SIG-M5 treated with dmso at 0.1 percent for 504 hours (cell line): ENCODE measurements around the gene PHAX.
A peak's percentile ranks its signal among the peaks of the same experiment; 100 is the strongest.
"Not testable (repeated sequence)": the region's sequence is repeated elsewhere in the genome, so short reads cannot be mapped to it uniquely, and the experiment has no call there.

Experiments used
- DNase-seq: peaks from one replicate; lab custom pipeline; 2025; ENCODE audit not compliant: unreplicated experiment; lab: John Stamatoyannopoulos, UW

Gene PHAX

DNA sequence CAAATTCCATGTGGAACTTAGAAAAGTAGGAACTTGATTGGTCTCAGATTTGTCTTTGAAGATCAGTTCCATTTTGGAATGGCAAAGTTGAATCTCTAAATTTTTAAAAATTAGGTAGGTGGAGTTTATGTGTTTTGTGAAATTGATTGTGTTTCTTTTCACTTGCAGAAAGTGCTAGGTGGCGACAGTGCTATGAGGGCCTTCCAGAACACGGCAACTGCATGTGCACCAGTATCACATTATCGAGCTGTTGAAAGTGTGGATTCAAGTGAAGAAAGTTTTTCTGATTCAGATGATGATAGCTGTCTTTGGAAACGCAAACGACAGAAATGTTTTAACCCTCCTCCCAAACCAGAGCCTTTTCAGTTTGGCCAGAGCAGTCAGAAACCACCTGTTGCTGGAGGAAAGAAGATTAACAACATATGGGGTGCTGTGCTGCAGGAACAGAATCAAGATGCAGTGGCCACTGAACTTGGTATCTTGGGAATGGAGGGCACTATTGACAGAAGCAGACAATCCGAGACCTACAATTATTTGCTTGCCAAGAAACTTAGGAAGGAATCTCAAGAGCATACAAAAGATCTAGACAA lies 2.8 kb downstream of the PHAX start:
- DNase-seq: no peak

GRCh38 chr5:126605525-126605924 lies 4.8 kb downstream of the PHAX start:
- no peak for DNase-seq

- DNase-seq: no peak
These were observed 9.4 kb downstream of the PHAX start for GRCh38 chr5:126610160-126610559.

DNA sequence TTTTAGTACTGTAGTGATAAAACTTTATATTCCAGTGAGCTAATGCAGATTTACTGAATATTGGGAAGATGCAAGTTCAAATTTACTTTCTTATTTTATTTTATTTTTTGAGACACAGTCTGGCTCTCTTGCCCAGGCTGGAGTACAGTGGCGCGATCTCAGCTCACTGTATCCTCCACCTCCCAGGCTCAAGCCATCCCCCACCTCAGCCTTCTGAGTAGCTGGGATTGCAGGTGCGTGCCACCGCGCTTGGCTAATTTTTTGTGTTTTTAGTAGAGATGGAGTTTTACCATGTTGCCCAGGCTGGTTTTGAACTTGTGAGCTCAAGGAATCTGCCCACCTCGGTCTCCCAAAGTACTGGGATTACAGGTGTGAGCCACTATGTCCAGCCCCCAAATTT lies 9.9 kb downstream of the PHAX start:
- no peak for DNase-seq

GRCh38 chr5:126613941-126614592 lies 13.3 kb downstream of the PHAX start:
- no peak for DNase-seq

DNA sequence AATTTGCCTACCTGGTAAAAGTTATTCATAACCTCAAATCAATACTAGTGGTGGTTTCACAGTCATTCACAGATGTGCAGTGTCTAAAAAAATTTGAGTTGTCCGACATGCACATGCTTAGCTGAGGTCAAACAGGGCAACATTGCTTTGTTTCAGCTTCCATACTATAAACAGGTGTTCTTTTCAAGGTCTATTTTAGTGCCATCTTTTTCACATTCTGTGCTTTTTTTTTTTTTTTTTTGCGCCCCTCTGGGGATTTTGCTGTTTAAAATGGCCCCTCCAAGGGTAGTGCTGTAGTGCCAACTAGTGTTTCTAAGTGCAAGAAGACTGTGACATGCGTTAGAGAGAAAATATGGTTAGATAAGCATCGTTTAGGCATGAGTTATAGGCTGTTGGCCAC lies 14.5 kb downstream of the PHAX start:
- no peak for DNase-seq

- not testable (repeated sequence) for DNase-seq
These were observed 16.9 kb downstream of the PHAX start for GRCh38 chr5:126617603-126618002.

DNA sequence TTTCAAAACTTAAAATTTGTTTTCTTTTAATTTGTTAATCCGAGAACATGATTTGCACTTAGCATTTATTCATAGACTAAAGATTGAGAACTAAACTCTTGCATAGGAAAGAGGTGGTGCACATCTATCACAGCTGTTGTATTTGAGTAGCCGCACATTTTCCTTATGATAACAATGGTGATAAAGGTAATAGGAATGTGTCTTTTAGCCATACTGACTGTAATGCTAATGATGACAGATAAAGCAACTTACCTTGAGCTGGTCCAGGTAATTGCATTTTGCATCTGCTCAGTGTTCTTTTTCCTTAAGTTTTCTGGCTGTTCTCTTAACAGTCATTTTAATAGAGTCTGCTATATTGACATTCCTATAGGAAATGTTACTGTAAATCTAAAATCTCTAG lies 19.0 kb downstream of the PHAX start:
- no peak for DNase-seq

DNA sequence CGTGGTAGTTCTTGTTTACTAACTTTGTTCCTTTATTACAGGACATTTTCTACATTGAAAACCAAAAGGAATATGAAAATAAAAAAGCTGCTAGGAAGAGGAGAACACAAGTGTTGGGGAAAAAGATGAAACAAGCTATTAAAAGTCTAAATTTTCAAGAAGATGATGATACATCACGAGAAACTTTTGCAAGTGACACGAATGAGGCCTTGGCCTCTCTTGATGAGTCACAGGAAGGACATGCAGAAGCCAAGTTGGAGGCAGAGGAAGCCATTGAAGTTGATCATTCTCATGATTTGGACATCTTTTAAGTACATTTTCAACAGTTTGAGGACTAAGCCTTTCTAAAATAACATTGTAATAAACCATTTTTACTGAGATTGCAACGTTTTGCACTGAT lies 23.8 kb downstream of the PHAX start:
- peak; percentile 69 for DNase-seq

- DNase-seq: no peak
These were observed 27.4 kb downstream of the PHAX start for GRCh38 chr5:126628102-126628501.

DNA sequence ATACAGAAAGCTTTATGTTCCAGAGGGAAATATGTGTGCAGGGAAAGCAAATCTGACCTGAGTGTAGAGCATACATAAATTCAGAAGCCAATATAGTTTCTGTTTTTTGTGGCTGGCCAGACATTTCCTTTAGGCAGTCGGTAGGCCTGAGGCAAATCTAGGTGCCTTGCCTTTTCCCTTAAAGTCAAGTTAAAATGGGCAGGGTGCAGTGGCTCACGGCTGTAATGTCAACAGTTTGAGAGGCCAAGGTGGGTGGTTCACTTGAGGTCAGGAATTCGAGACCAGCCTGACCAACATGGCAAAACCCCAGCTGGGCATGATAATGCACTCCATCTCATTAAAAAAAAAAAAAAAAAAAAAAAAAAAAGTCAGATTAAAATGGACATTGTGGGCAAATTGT lies 31.2 kb downstream of the PHAX start:
- DNase-seq: no peak

DNA sequence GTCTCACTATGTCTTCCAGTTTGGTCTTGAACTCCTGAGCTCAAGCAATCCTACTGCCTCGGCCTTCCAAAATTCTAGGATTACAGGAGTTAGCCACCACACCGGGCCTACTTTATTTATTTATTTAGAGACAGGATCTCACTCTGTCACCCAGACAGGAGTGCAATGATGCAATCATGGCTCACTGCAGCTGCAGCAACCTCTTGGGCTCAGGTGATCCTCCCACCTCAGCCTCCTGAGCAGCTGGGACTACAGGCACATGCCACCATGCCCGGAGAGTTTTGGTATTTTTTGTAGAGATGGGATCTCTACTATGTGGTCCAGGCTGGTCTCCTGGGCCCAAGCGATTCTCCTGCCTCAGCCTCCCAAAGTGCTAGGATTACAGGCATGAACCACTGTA lies 32.8 kb downstream of the PHAX start:
- DNase-seq: no peak

GRCh38 chr5:126635585-126635984 lies 34.8 kb downstream of the PHAX start:
- no peak for DNase-seq

DNA sequence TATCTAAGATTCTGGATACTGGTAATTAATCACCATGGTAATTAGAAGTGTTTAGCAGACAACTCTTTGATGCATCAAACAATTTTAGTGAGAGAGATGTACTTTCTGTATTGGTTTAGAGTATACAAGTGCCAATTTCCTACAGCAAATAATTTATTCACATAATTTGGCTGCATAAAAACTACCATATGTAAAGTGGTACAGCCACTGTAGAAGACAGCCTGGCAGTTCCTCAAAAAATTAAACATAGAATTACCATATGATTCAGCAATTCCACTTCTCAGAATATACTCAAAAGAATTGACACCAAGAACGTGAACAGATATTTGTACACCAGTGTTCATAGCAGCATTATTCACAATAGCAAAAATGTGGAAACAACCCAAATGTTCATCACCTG lies 36.2 kb downstream of the PHAX start:
- peak; percentile 6 for DNase-seq

DNA sequence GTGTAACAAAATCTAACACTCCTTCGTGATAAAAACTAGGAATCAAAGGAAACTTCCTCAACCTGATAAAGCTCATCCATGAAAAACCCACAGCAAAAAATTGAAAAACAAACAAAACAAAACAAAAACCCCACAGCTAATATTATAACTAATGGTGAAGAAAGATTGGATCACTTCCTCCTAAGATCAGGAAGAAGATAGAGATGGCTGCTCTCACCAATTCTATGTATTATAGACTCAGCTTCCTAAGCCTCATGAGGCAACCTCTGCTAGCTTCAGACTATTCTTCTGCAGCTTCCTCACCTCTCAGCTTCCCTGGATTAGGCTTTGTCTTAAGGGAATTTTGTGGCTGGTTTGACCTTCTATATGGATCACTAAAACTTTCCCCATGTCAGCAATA lies 40.1 kb downstream of the PHAX start:
- peak; percentile 24 for DNase-seq

GRCh38 chr5:126641387-126641786 lies 40.6 kb downstream of the PHAX start:
- DNase-seq: no peak

GRCh38 chr5:126645132-126645531 lies 44.4 kb downstream of the PHAX start:
- no peak for DNase-seq

GRCh38 chr5:126647071-126647470 lies 46.3 kb downstream of the PHAX start:
- no peak for DNase-seq

DNA sequence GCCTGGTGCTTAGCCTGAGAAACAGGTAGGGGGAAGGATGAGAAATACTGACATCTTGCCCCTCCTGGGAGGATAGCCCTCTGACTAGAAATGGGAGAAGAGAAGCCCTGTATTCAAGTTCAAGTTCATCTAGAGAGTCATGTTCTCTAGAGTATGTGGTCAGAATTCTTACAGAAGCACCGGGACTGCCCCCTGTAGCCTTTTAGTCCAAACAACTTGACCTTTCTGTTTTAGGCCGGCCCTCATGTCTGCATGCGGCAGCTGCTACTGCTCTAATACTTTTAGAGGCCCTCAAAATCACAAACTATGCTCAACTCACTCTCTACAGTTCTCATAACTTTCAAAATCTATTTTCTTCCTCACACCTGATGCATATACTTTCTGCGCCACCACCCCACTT lies 47.7 kb downstream of the PHAX start:
- no peak for DNase-seq

GRCh38 chr5:126649057-126649456 lies 48.3 kb downstream of the PHAX start:
- DNase-seq: not testable (repeated sequence)

- not testable (repeated sequence) for DNase-seq
These were observed 49.0 kb downstream of the PHAX start for GRCh38 chr5:126649709-126650108.

- DNase-seq: no peak
These were observed 49.7 kb downstream of the PHAX start for GRCh38 chr5:126650463-126650862.

DNA sequence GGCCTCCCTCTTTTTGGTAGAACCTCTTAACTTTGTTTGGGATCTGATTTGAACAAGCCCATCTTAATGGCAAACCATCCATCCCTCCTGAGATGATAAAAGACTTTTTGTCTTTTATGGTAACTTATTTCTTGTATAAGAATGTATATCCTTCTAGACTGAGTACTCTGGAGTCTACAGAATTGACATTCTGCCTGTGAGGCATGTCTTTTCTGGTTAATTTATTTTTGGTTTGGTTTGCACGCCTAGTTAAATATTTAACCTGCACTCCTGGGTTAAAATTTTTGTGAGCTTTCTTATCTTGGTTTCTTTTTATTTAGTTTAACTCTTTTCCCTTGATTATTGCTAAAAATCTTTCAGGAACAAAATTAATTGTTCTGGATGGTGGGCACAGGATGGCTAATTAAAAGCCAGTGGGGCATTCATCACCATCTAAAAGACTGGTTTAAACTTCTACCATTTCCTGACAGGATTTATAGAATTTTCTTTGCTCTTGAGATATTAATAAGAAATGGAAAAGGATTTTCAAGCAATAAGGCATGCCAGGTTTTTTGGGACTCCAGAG lies 50.3 kb downstream of the PHAX start:
- DNase-seq: no peak
